ENCODE results near the gene MAST2.
"Not testable (repeated sequence)": the region's sequence is repeated elsewhere in the genome, so short reads cannot be mapped to it uniquely, and the experiment has no call there.

The MAST2 gene

GRCh38 chr1:46026531-46026930, 223.1 kb downstream of the MAST2 start:
- DNase-seq (ENCODE audit: low spot score) = no peak

GRCh38 chr1:46027788-46028573, 224.6 kb downstream of the MAST2 start:
- no peak for DNase-seq (ENCODE audit: low spot score)

GRCh38 chr1:46030074-46030870, 226.9 kb downstream of the MAST2 start:
- no peak for DNase-seq (ENCODE audit: low spot score)

GRCh38 chr1:46030876-46031660, 227.7 kb downstream of the MAST2 start:
- DNase-seq (ENCODE audit: low spot score) = no peak

GRCh38 chr1:46034601-46035516, 231.4 kb downstream of the MAST2 start:
- DNase-seq (ENCODE audit: low spot score) = no peak

- DNase-seq (ENCODE audit: low spot score) = peak; percentile 83
Observed at GRCh38 chr1:46036894-46037839, 233.8 kb downstream of the MAST2 start.

GRCh38 chr1:46039571-46040052, 236.2 kb downstream of the MAST2 start:
- no peak for DNase-seq (ENCODE audit: low spot score)

- DNase-seq (ENCODE audit: low spot score) = no peak
Observed at GRCh38 chr1:46041551-46041950, 238.1 kb downstream of the MAST2 start.

GRCh38 chr1:46041974-46042373, 238.6 kb downstream of the MAST2 start:
- DNase-seq (ENCODE audit: low spot score) = peak; percentile 50

GRCh38 chr1:46043458-46044017, 240.1 kb downstream of the MAST2 start:
- peak; percentile 38 for DNase-seq (ENCODE audit: low spot score)

- DNase-seq (ENCODE audit: low spot score) = no peak
Observed at GRCh38 chr1:46044116-46044515, 240.7 kb downstream of the MAST2 start.

GRCh38 chr1:46053734-46054133, 250.3 kb downstream of the MAST2 start:
- DNase-seq (ENCODE audit: low spot score) = no peak

GRCh38 chr1:46056325-46056724, 252.9 kb downstream of the MAST2 start:
- no peak for DNase-seq (ENCODE audit: low spot score)

GRCh38 chr1:46057215-46057614, 253.8 kb downstream of the MAST2 start:
- DNase-seq (ENCODE audit: low spot score) = not testable (repeated sequence)

- no peak for DNase-seq (ENCODE audit: low spot score)
Observed at GRCh38 chr1:46057781-46058180, 254.4 kb downstream of the MAST2 start.

- no peak for DNase-seq (ENCODE audit: low spot score)
Observed at GRCh38 chr1:46058936-46059335, 255.5 kb downstream of the MAST2 start.

GRCh38 chr1:46061146-46061545, 257.7 kb downstream of the MAST2 start:
- DNase-seq (ENCODE audit: low spot score) = no peak

- no peak for DNase-seq (ENCODE audit: low spot score)
Observed at GRCh38 chr1:46062651-46063319, 259.4 kb downstream of the MAST2 start.

GRCh38 chr1:46064708-46065107, 261.3 kb downstream of the MAST2 start:
- no peak for DNase-seq (ENCODE audit: low spot score)

All from pons (tissue), 1 donor.